GM21528 (cell line): ENCODE measurements around the gene ANGPTL3.
A peak's percentile ranks its signal among the peaks of the same experiment; 100 is the strongest.

ENCODE experiments used
- ATAC-seq: cut with Tn5 transposase; IDR thresholded peaks from one replicate; pipeline ENCODE4 v1.9.1; 2021; ENCODE audit warnings: mild to moderate bottlenecking, moderate library complexity; ENCODE audit not compliant: unreplicated experiment, low FRiP score

The ANGPTL3 gene

DNA sequence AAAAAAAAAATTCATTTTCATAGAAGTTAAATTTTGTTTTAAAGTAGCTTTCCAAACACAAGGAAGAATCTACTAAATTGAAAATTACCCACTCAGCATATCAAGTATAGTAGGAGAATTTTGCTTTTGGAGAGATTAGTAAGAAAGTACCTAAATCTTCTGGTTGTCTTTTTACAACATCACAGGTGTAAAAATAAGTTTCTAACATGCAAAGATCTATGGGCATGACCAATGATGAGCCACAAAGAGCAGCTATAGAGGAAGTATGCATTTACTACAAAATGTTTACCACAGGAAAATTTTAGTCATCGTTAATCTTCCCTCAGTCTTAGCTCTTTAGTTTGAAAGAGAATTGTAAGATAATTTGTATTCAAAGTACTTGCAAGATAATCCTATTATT, 28.1 kb downstream of the ANGPTL3 start:
- ATAC-seq: peak; percentile 59

DNA sequence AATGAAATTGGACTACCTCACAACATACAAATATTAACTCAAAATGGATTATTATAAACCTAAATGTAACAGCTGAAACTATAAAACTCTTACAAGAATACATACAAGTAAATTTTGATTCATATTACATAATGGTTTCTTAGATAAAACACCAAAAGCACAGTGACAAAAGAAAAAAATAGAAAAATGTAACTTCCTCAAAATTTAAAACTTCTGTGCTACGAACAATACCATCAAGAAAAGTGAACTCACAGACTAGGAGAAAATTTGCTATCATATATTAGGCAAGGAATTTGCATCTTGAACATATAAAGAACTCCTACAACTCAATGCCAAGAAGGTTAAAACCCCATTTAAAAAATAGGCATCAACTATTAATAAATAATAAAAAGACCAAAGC, 31.2 kb downstream of the ANGPTL3 start:
- no peak for ATAC-seq

DNA sequence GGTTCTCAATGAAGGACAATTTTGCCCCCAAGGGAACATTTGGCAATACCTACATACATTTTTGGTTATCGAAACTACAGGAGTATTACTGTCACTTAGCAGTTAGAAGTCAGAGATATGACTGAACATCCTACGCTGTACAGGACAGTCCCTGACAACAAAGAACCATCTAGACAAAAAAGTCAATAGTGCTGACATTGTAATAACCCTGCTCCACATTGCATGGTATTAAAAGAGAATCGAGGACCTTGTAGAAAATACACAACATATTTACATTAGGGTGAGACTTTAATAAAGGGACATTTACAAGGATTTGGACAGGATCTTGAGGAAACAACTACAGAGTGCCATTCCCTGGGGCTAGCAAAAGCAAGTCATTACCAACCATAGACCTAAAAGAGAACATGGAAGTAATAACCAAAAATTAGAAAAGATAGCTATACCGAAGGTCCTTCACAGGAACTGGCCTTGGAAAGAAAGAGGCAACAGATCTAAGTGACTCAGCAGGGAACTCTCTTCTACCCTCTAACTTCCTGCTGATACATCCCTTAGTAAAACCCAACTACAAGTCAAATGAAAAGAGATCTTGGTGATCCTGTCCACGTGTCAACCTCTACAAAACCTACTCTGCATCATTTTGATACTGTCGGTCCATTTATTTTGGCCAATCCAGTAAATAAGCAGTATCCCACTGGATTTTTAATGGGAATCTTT, 40.2 kb downstream of the ANGPTL3 start:
- ATAC-seq: no peak

DNA sequence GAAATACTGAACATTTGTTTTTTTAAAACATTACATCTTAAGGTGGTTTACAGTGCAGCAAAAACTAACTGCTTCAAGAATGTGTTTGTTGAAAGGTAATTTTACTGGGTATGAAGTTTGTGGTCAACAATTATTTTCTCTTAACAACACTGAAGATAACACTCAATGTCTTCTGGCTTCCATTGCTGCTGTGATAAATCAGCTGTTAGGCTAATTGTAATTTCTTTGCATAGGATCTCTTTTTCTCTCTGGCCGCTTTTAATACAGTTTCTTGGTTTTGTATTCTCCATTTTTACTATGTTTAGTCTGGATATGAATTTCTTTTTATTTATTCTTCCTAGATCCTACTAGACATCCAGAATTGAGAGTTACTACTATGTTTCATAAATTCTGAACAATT, 46.0 kb downstream of the ANGPTL3 start:
- no peak for ATAC-seq

DNA sequence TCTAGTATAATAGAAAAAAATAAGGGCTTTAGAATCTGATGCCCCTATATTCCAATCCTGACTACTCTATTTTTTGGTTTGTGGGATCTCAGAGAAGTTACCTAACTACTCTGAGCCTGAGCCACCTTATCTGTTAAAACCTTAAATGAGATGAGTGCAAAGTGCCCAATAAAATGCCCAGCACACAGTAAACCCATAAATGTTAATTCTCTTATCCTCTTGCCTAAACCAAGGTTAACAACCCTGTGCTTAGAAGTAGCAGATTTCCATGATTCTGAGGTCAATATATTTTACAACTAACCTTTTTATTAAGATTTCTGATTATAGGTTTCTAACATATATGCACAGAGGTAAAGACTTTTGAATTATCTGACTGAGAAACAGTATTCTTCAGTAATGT, 55.1 kb downstream of the ANGPTL3 start:
- ATAC-seq: no peak

DNA sequence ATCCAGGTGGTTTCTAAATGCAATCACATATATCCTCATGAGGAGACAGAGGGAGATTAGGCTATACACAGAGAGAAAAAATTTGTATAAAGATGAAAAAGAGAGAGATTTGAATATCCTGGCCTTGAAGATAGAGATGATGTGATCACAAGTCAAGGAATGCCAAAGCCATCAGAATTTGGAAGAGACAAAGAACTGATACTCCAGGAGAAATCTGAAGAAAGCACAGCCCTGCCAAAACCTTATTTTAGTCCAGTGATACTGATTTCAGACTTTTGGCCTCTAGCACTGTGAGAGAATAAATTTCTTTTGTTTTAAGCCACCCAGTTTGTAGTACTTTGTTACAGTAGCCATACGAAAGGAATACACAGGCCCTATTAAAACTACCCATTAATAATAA, 57.4 kb downstream of the ANGPTL3 start:
- no peak for ATAC-seq
